ENCODE data around the gene ABLIM3.

ABLIM3 gene

DNA sequence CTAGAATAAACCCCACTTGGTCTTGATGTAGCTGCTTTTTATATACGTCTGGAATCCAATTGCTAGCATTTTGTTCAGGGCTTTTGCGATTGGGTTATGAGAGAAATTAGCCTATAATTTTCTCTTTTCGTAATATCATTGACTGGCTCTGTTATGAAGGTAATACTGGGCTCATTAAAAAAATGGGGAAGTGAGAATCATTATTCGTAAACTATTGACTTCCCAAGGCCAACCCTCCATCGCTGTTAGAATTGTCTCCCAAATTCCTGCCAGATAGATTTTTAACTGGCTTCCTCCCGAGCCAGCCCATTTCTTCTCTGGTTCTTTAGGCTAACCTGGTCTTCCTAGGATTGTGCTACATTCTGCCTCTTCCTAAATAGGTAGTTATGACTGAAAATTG is 168.1 kb downstream of the ABLIM3 start:
- no peak for DNase-seq (ENCODE audit: low read depth, low spot score)
